Measurements from ENCODE around the gene PRKD2.

- no peak for TF ChIP-seq CTCF (IDR thresholded peaks at IDR 0.05)
- TF ChIP-seq POLR2A (IDR thresholded peaks at IDR 0.05), result no peak
These were observed at the start of gene PRKD2 for GRCh38 chr19:46717034-46717715.

Measured in Peyer's patch (tissue), 4 donors.